ENCODE measurements around the gene CNTNAP5.

The CNTNAP5 gene

GRCh38 chr2:124822516-124822915, 797.4 kb downstream of the CNTNAP5 start:
- H3K27ac ChIP-seq = no peak overlapping the region
- TF ChIP-seq, protein P1, sequence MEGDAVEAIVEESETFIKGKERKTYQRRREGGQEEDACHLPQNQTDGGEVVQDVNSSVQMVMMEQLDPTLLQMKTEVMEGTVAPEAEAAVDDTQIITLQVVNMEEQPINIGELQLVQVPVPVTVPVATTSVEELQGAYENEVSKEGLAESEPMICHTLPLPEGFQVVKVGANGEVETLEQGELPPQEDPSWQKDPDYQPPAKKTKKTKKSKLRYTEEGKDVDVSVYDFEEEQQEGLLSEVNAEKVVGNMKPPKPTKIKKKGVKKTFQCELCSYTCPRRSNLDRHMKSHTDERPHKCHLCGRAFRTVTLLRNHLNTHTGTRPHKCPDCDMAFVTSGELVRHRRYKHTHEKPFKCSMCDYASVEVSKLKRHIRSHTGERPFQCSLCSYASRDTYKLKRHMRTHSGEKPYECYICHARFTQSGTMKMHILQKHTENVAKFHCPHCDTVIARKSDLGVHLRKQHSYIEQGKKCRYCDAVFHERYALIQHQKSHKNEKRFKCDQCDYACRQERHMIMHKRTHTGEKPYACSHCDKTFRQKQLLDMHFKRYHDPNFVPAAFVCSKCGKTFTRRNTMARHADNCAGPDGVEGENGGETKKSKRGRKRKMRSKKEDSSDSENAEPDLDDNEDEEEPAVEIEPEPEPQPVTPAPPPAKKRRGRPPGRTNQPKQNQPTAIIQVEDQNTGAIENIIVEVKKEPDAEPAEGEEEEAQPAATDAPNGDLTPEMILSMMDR (IDR thresholded peaks at IDR 0.05) = no peak
- no peak for TF ChIP-seq ZFX (IDR thresholded peaks at IDR 0.05; ENCODE audit: borderline replicate concordance)

DNA sequence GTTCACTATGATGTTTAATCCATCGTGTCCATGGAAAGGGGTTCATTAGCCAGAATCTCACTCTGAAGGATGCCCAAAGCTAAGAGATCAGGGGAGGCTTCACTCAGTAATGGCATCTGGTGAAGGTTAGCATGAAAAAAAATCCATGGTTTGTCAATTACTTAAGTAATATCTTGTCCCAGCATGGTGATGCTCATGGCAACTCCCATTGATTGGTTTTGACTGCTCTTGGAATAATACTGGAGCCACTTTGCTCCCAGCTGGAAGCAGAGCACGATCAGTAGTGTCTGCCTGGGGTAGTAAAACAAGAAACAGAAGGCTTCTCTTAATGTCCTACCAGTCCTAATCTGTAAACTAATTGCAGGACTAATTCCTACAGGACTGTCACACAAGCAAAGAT, 799.4 kb downstream of the CNTNAP5 start:
- TF ChIP-seq ZFX (IDR thresholded peaks at IDR 0.05; ENCODE audit: borderline replicate concordance) = no peak
- TF ChIP-seq, protein P1 (IDR thresholded peaks at IDR 0.05) = no peak
- H3K27ac ChIP-seq = no peak overlapping the region

- no peak overlapping the region for H3K27ac ChIP-seq
- TF ChIP-seq, protein P1 (IDR thresholded peaks at IDR 0.05) = no peak
- TF ChIP-seq ZFX (IDR thresholded peaks at IDR 0.05; ENCODE audit: borderline replicate concordance) = no peak
Measured at GRCh38 chr2:124832521-124832920, 807.4 kb downstream of the CNTNAP5 start.

DNA sequence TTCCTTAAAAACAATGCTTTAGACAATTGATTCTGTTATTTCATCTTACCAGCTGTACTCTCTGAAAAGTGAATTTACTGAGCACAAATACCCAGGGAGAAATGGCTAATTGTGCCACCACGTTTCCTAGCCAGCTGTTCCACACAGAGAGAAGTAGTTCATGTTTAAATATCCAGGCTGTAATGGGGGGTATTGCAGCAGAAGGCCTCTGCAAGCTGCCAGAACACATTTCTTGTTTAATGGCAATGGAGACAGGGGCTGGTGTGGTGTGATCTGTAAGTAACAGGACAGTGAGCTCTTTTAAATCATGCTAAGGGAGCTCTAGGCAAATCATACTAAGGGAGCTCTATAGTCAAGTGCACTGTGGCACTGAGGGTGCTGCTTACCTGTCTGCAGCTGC, 809.2 kb downstream of the CNTNAP5 start:
- H3K27ac ChIP-seq = no peak overlapping the region
- no peak for TF ChIP-seq ZFX (IDR thresholded peaks at IDR 0.05; ENCODE audit: borderline replicate concordance)
- TF ChIP-seq, protein P1 (IDR thresholded peaks at IDR 0.05) = no peak

DNA sequence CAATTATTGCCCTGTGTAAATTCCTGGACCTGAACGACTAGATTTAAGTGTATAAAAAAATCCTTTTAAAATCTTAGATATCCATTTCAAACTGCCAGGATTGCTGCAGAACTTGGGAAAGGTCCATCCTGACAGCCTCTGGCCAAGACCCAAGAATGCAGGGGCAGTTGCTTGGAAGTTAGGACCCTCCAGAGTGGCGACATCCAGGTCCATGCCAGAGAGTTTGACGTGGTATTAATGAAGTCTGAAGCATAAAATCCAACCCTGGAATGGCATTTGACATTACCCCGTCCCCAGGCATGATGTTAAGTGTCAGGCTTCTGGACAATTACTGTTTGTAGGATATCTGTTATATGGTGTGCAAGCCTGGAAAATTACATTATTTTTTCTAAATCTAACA, 810.2 kb downstream of the CNTNAP5 start:
- TF ChIP-seq ZFX (IDR thresholded peaks at IDR 0.05; ENCODE audit: borderline replicate concordance) = no peak
- TF ChIP-seq, protein P1 (IDR thresholded peaks at IDR 0.05) = no peak
- H3K27ac ChIP-seq = no peak overlapping the region

GRCh38 chr2:124836416-124836815, 811.3 kb downstream of the CNTNAP5 start:
- H3K27ac ChIP-seq = no peak overlapping the region
- TF ChIP-seq, protein P1 (IDR thresholded peaks at IDR 0.05) = no peak
- no peak for TF ChIP-seq ZFX (IDR thresholded peaks at IDR 0.05; ENCODE audit: borderline replicate concordance)

DNA sequence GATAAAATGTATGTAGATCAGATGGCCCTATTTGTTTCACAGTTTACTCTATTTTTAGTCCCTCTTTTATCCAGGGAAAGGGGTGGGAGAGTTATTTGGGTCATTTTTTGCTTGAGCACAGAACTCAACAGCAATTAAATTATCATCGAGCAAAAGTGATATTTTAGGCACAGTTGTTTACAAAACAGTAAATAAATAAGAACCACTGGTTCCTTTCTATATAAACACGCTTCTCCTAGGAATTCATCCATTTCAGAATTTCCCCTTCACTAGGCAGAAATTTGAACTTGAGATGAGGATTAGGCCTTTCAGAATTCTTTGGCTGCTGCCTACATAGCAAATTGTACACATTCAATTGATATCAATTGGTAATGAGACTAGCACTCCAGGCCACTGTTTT, 812.4 kb downstream of the CNTNAP5 start:
- TF ChIP-seq, protein P1 (IDR thresholded peaks at IDR 0.05) = no peak
- TF ChIP-seq ZFX (IDR thresholded peaks at IDR 0.05; ENCODE audit: borderline replicate concordance) = no peak
- no peak overlapping the region for H3K27ac ChIP-seq
